NOMO-1 treated with DMSO at 0.1 percent for 48 hours (cell line): Measurements from ENCODE around the gene NKAIN1.
"Not testable (repeated sequence)": the region's sequence is repeated elsewhere in the genome, so short reads cannot be mapped to it uniquely, and the experiment has no call there.

ENCODE experiments used
- DNase-seq: peaks from one replicate; lab custom pipeline; 2025; ENCODE audit not compliant: unreplicated experiment; lab: John Stamatoyannopoulos, UW

Gene NKAIN1

GRCh38 chr1:31239653-31240241 is at the start of gene NKAIN1:
Gene NKAIN1 (minus strand): TSS chr1:31239887. CDS start chr1:31239547, 340 bp downstream.
- DNase-seq = no peak

GRCh38 chr1:31289021-31289420 is 49.3 kb upstream of the NKAIN1 start:
- no peak for DNase-seq

- DNase-seq = not testable (repeated sequence)
These were observed 48.1 kb upstream of the NKAIN1 start for GRCh38 chr1:31287791-31288190.

GRCh38 chr1:31282426-31282825 is 42.7 kb upstream of the NKAIN1 start:
- not testable (repeated sequence) for DNase-seq

- DNase-seq = no peak
These were observed 33.9 kb upstream of the NKAIN1 start for GRCh38 chr1:31273619-31274018.

- no peak for DNase-seq
These were observed 32.7 kb upstream of the NKAIN1 start for GRCh38 chr1:31272369-31272768.

- DNase-seq = no peak
These were observed 26.9 kb upstream of the NKAIN1 start for GRCh38 chr1:31266547-31266946.

- DNase-seq = no peak
These were observed 25.2 kb upstream of the NKAIN1 start for GRCh38 chr1:31264790-31265386.

- DNase-seq = no peak
These were observed 23.7 kb upstream of the NKAIN1 start for GRCh38 chr1:31263408-31263807.

GRCh38 chr1:31262393-31262792 is 22.7 kb upstream of the NKAIN1 start:
- DNase-seq = not testable (repeated sequence)

- DNase-seq = no peak
These were observed 22.2 kb upstream of the NKAIN1 start for GRCh38 chr1:31261916-31262315.

- no peak for DNase-seq
These were observed 20.1 kb upstream of the NKAIN1 start for GRCh38 chr1:31259746-31260145.

- no peak for DNase-seq
These were observed 18.9 kb upstream of the NKAIN1 start for GRCh38 chr1:31258581-31258980.

- DNase-seq = no peak
These were observed 17.5 kb upstream of the NKAIN1 start for GRCh38 chr1:31257213-31257612.

GRCh38 chr1:31249854-31250253 is 10.2 kb upstream of the NKAIN1 start:
- no peak for DNase-seq

- no peak for DNase-seq
These were observed 8.6 kb upstream of the NKAIN1 start for GRCh38 chr1:31248276-31248675.

- no peak for DNase-seq
These were observed 4.6 kb upstream of the NKAIN1 start for GRCh38 chr1:31244326-31244725.

GRCh38 chr1:31243501-31244286 is 4.0 kb upstream of the NKAIN1 start:
- DNase-seq = no peak

GRCh38 chr1:31241321-31241720 is 1.6 kb upstream of the NKAIN1 start:
- DNase-seq = peak; percentile 46

GRCh38 chr1:31238986-31239613 is 587 bp downstream of the NKAIN1 start:
- DNase-seq = no peak

GRCh38 chr1:31238612-31238985 is 1.1 kb downstream of the NKAIN1 start:
- no peak for DNase-seq

GRCh38 chr1:31234870-31235269 is 4.8 kb downstream of the NKAIN1 start:
- DNase-seq = no peak
